ENCODE measurements around the gene RBM3.
"Not testable (repeated sequence)": the region's sequence is repeated elsewhere in the genome, so short reads cannot be mapped to it uniquely, and the experiment has no call there.

DNA sequence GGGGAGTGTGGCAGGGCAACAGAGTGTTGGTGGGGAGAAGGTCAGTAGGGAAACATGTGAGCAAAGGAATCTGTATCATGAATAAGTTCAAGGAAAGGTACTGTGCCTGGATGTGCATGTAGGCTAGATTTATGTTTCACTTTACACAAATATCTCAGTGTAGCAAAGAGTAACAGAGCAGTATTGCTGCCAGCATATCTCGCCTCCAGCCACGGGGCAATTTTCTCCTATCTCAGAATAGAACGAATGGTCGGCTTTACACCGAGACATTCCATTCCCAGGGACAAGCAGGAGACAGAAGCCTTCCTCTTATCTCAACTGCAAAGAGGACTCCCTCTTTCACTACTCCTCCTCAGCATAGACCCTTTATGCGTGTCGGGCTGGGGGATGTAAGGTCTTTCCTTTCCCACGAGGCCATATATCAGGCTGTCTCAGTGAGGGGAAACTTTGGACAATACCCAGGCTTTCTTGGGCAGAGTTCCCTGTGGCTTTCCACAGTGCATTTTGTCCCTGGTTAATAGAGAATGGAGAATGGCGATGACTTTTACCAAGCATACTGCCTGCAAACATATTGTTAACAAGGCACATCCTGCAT lies 18.5 kb upstream of the RBM3 start:
- not testable (repeated sequence) for TF ChIP-seq YY1 (IDR thresholded peaks at IDR 0.05; ENCODE audit: insufficient read depth, insufficient read length); ZNF274 (IDR thresholded peaks at IDR 0.05; ENCODE audit: low read depth, low read length)
